Endothelial cell of umbilical vein (primary cell): Measurements from ENCODE around the gene FRMD5. TPM values are rescaled to one million over a fixed set of nuclear protein-coding genes. Genes with fewer than 3 reads are reported as not detected.

Experiments used
- BruUV-seq: library from RNA; stranded (reverse); fragments of 400-500 nt; replicated peaks from 2 replicates; lab custom pipeline; 2021; lab: Mats Ljungman, UMichigan
- CTCF ChIA-PET: fragments of 300-600, 350-600 bp; sonication (Branson Sonifier 250); formaldehyde crosslinking; loops from one replicate; lab custom pipeline; 2021; ENCODE audit warnings: antibody characterized with exemption, inconsistent platforms; lab: Charles Lee
- POLR2A ChIA-PET: fragments of 300-600, 350-600 bp; sonication (Branson Sonifier 250); formaldehyde crosslinking; loops from one replicate; lab custom pipeline; 2021; ENCODE audit warnings: antibody characterized with exemption, inconsistent platforms; lab: Charles Lee
- DNase-seq: peaks from one replicate; pipeline ENCODE4 v3.0.0-alpha.2; 2011; ENCODE audit warnings: low read depth, low spot score
- FAIRE-seq: peaks from 2 replicates; lab custom pipeline; 2011; peaks lifted over from hg19 to GRCh38; lab: Jason Lieb, UNC
- H2AFZ ChIP-seq: 2 replicates; pipeline ENCODE4 v1.6.0; 2012; ENCODE audit warnings: low read depth, low read length, control low read depth, inconsistent platforms
- H3K27ac ChIP-seq: 2 replicates; pipeline ENCODE4 v1.5.1; 2011; ENCODE audit warnings: low read depth, mild to moderate bottlenecking, control low read depth, low read length, moderate library complexity; ENCODE audit not compliant: insufficient read depth
- H3K27me3 ChIP-seq, 2 experiments: 2 replicates each; pipeline versions ENCODE4 v1.6.0 to v1.6.1; 2011; ENCODE audit warnings: low read length in 2 of 2, mixed read lengths in 1 of 2; ENCODE audit not compliant: control insufficient read depth in 2 of 2, insufficient read depth in 2 of 2
- H3K36me3 ChIP-seq, 2 experiments: 2 replicates in 1 of 2; 3 replicates in 1 of 2; pipeline ENCODE4 v1.5.1; 2011; ENCODE audit warnings: low read length in 2 of 2, mild to moderate bottlenecking in 1 of 2, moderate library complexity in 1 of 2; ENCODE audit not compliant: control insufficient read depth in 2 of 2, insufficient read depth in 2 of 2; ENCODE audit errors: extremely low read depth in 1 of 2
- H3K4me1 ChIP-seq: 3 replicates; pipeline ENCODE4 v1.5.1; 2011; ENCODE audit warnings: mild to moderate bottlenecking, low read length; ENCODE audit not compliant: control insufficient read depth, insufficient read depth; ENCODE audit errors: extremely low read depth
- H3K4me2 ChIP-seq: 2 replicates; pipeline ENCODE4 v1.6.1; 2011; ENCODE audit warnings: low read length, control low read depth, mixed read lengths; ENCODE audit not compliant: insufficient read depth
- H3K4me3 ChIP-seq, 3 experiments: fragments of 200-600 bp in 1 of 3; sonication (generic), shearing (Covaris generic) in 1 of 3; replicated peaks in 1 of 3; 2 replicates each; pipeline ENCODE4 v1.5.1; 2011 to 2016; ENCODE audit warnings: control low read depth in 3 of 3, low read length in 3 of 3, mild to moderate bottlenecking in 2 of 3, inconsistent platforms in 1 of 3, low read depth in 1 of 3, moderate library complexity in 1 of 3; ENCODE audit not compliant: insufficient read depth in 1 of 3
- H3K79me2 ChIP-seq: 2 replicates; pipeline ENCODE4 v1.6.0; 2012; ENCODE audit warnings: low read length, inconsistent platforms; ENCODE audit not compliant: control insufficient read depth, insufficient read depth
- H3K9ac ChIP-seq: replicated peaks from 2 replicates; pipeline ENCODE3; 2011; ENCODE audit warnings: low read length, control low read depth; ENCODE audit not compliant: insufficient read depth; ENCODE audit errors: extremely low read depth
- H3K9me1 ChIP-seq: replicated peaks from 3 replicates; pipeline ENCODE4 v1.6.0; 2011; ENCODE audit warnings: mild to moderate bottlenecking, low read length; ENCODE audit not compliant: control insufficient read depth, insufficient read depth; ENCODE audit errors: extremely low read depth
- H3K9me3 ChIP-seq: replicated peaks from 2 replicates; pipeline ENCODE4 v1.5.1; 2012; ENCODE audit warnings: low read length, inconsistent platforms; ENCODE audit not compliant: control insufficient read depth, insufficient read depth
- H4K20me1 ChIP-seq: replicated peaks from 2 replicates; pipeline ENCODE3; 2011; ENCODE audit warnings: mild to moderate bottlenecking, low read length; ENCODE audit not compliant: control insufficient read depth, insufficient read depth; ENCODE audit errors: extremely low read depth
- CTCF ChIP-seq, 2 donors: IDR thresholded peaks; 1 replicate in 1 of 2; 2 replicates in 1 of 2; pipeline ENCODE4 v1.5.1; 2011; ENCODE audit warnings: low read length in 2 of 2, mild to moderate bottlenecking in 2 of 2, moderate library complexity in 2 of 2, control low read depth in 1 of 2, inconsistent platforms in 1 of 2, low read depth in 1 of 2; ENCODE audit not compliant: insufficient read depth in 1 of 2; ENCODE audit errors: extremely low read depth in 1 of 2
- EZH2 ChIP-seq: IDR thresholded peaks from 2 replicates; pipeline ENCODE4 v1.6.1; 2012; ENCODE audit warnings: borderline replicate concordance, low read depth, mild to moderate bottlenecking, moderate library complexity, low read length, inconsistent platforms; ENCODE audit not compliant: severe bottlenecking
- GATA2 ChIP-seq: IDR thresholded peaks from 2 replicates; pipeline ENCODE4 v1.7.0; 2011; ENCODE audit warnings: low read depth, mild to moderate bottlenecking, moderate library complexity, mixed read lengths, low read length; ENCODE audit not compliant: insufficient read length, insufficient read depth
- JUN ChIP-seq: IDR thresholded peaks from 2 replicates; pipeline ENCODE4 v1.6.1; 2011; ENCODE audit warnings: borderline replicate concordance, low read depth; ENCODE audit not compliant: insufficient read length, insufficient read depth
- MAX ChIP-seq: IDR thresholded peaks from 2 replicates; pipeline ENCODE4 v1.6.1; 2011; ENCODE audit not compliant: insufficient read depth, insufficient read length
- MYC ChIP-seq: IDR thresholded peaks from one replicate; pipeline ENCODE4 v1.6.1; 2011; ENCODE audit warnings: mild to moderate bottlenecking, low read depth, low read length
- POLR2A ChIP-seq: IDR thresholded peaks from 2 replicates; pipeline ENCODE4 v1.6.1; 2012; ENCODE audit warnings: low read depth, mild to moderate bottlenecking, control low read depth, low read length
- POLR2AphosphoS5 ChIP-seq: IDR thresholded peaks from 2 replicates; pipeline ENCODE4 v1.6.1; 2012; ENCODE audit warnings: low read depth, mild to moderate bottlenecking, control low read depth, low read length, moderate library complexity; ENCODE audit not compliant: insufficient read depth
- dilution Hi-C: fragments of 300-500 bp; cut with MboI; formaldehyde crosslinking; loops from one replicate; pipeline ENCODE4 v1.15.0; 2019; ENCODE audit warnings: low sequenced_read_pairs; ENCODE audit not compliant: extremely low pct_ligation_motif_present
- intact Hi-C: fragments of 100-400 bp; cut with micrococcal nuclease; formaldehyde crosslinking; loops from one replicate; pipeline ENCODE4 v1.10.0; 2022
- polyA plus RNA-seq, 4 experiments: library from polyadenylated mRNA; depleted of rRNA in 3 of 4; stranded (reverse) in 3 of 4; unstranded in 1 of 4; fragments of >200 nt; gene quantifications; 2 replicates each; pipeline versions ENCODE4 v1.2.1 to v1.2.3, GENCODE V29; 2011 to 2012; ENCODE audit warnings: missing spikeins in 1 of 4
- total RNA-seq: library from RNA; stranded (reverse); gene quantifications from 2 replicates; pipeline ENCODE4 v1.2.3, GENCODE V29; 2021

Gene FRMD5
- total and polyA plus RNA-seq, 2 donors (not counting 3 experiments of a cell fraction or from before 2014, with no cell fraction given) = 16.7 to 20.2 TPM

- POLR2A ChIA-PET = interaction anchor here (0.5 to 0.9 kb wide), 4 partner anchors 15 to 451 kb away, joined by 3 to 7 read pairs (median 4); partner anchors contain the start of genes HYPK and SERINC4
- H3K9ac ChIP-seq = peak within 1 kb of the TSS; percentile 92
- H3K4me2 ChIP-seq = peak within 1 kb of the TSS; percentile 47
- BruUV-seq = TSS peak; percentile 88
- no peaks in the 10 kb centered on the region for H3K9me1 ChIP-seq
- H3K27me3 ChIP-seq = no peaks in the 10 kb centered on the region
- H3K79me2 ChIP-seq = peaks cover 64% of the 10 kb centered on the region
- peaks cover 22% of the 10 kb centered on the region for H3K4me1 ChIP-seq
- no peaks in the 10 kb centered on the region for H4K20me1 ChIP-seq
- DNase-seq (peak; percentile 97), FAIRE-seq (peak; percentile 100)
- no peak for TF ChIP-seq EZH2
- no peak for TF ChIP-seq CTCF (IDR thresholded peaks at IDR 0.05; ENCODE audit: extremely low read depth in 1 of 2, insufficient read depth in 1 of 2, low read depth in 1 of 2, low read length in 2 of 2)
- TF ChIP-seq MAX = peak; percentile 80
- peak; percentile 97 for TF ChIP-seq POLR2A
- TF ChIP-seq GATA2 = no peak
- no peak for TF ChIP-seq MYC
- TF ChIP-seq JUN = no peak
- TF ChIP-seq POLR2AphosphoS5 = peak; percentile 96
- CTCF ChIA-PET = interaction anchor here (0.7 to 1.6 kb wide), 4 partner anchors 13 to 722 kb away, joined by 3 to 7 read pairs (median 3); no protein-coding TSS in a partner anchor
- peak within 1 kb of the TSS; percentile 52 for H2AFZ ChIP-seq
- intact Hi-C loops (loop anchor here (1.0 kb wide), 1 partner anchor 32 kb away; the partner anchor contains the start of gene SERF2), dilution Hi-C loops (no loop called here)
- H3K9me3 ChIP-seq = no peaks in the 10 kb centered on the region
- no peaks in the 10 kb centered on the region for H3K36me3 ChIP-seq
- H3K4me3 ChIP-seq = peak within 1 kb of the TSS; percentile 43 to 91 (median 86)
- peak within 1 kb of the TSS; percentile 77 for H3K27ac ChIP-seq
These were observed 370.5 kb downstream of the FRMD5 start, which contains the start of gene MFAP1 for GRCh38 chr15:43824302-43825246. Gene MFAP1 (minus strand): TSS chr15:43824690. CDS start chr15:43824569, 121 bp downstream.
